Pancreas (tissue), 10 donors: ENCODE measurements around the gene NTHL1. TPM values are rescaled to one million over a fixed set of nuclear protein-coding genes. Genes with fewer than 3 reads are reported as not detected.

ENCODE experiments used
- ATAC-seq, 4 donors: fragments of 200-7000 bp; cut with Tn5 transposase; one replicate each; pipeline versions ENCODE4 v1.8.0 to v1.9.1; 2020; ENCODE audit warnings: mild to moderate bottlenecking in 4 of 4, moderate library complexity in 4 of 4
- DNase-seq, 6 donors: peaks; one replicate each; pipeline ENCODE4 v3.0.0-alpha.2; 2020
- FAIRE-seq: peaks from 2 replicates; lab custom pipeline; 2012; peaks lifted over from hg19 to GRCh38; lab: Jason Lieb, UNC
- H3K27ac ChIP-seq, 4 donors: fragments of 200-600 bp; sonication (generic); 1 replicate in 3 of 4; 2 replicates in 1 of 4; pipeline versions ENCODE4 v1.5.0 to v1.8.0; 2020
- H3K27me3 ChIP-seq, 4 donors: fragments of 200-600 bp; one replicate each; pipeline ENCODE4 v1.8.0; 2021
- H3K36me3 ChIP-seq, 3 donors: fragments of 200-600 bp; sonication (generic) in 1 of 3; one replicate each; pipeline versions ENCODE4 v1.5.0 to v1.8.0; 2020 to 2021
- H3K4me1 ChIP-seq, 3 donors: fragments of 200-600 bp; one replicate each; pipeline ENCODE4 v1.8.0; 2021
- H3K4me3 ChIP-seq, 4 donors: fragments of 200-600 bp; sonication (generic) in 2 of 4; one replicate each; pipeline versions ENCODE4 v1.5.0 to v1.8.0; 2020 to 2021
- H3K9me3 ChIP-seq, 4 donors: fragments of 200-600 bp; one replicate each; pipeline ENCODE4 v1.8.0; 2021
- CTCF ChIP-seq, 4 donors: fragments of 200-600 bp; sonication (generic) in 3 of 4; IDR thresholded peaks; one replicate each; pipeline versions ENCODE4 v1.5.0 to v1.8.0; 2021; ENCODE audit warnings: antibody characterized with exemption in 4 of 4
- WGBS, 2 donors: extraction: QIAGEN DNeasy Blood & Tissue Kit; methylation state at CpG; one replicate each; pipeline ENCODE4 v1.1.7; 2013; 5-methylcytosine and 5-hydroxymethylcytosine counted together
- intact Hi-C, 3 donors: fragments of 100-400 bp; cut with DNase I; formaldehyde crosslinking; loops; one replicate each; pipeline versions ENCODE4 v1.11.1 to v1.14.2; 2022
- polyA plus RNA-seq, 2 donors: library from polyadenylated mRNA; stranded (reverse); fragments of 200-250 nt; gene quantifications; one replicate each; pipeline ENCODE4 v1.2.3, GENCODE V29; 2013
- total RNA-seq, 6 donors: library from RNA; stranded (reverse); fragmentation: NEBNext Ultra II Directional in 4 of 6; extraction: Animal tissue kit (Norgen Biotek cat#: 25700) in 4 of 6; gene quantifications; one replicate each; pipeline versions ENCODE4 v1.2.1 to v1.2.4, GENCODE V29; 2021 to 2023
- donor health status: healthy with polysubstance abuse.
- donor health status: DM: no; HTN: no; CAD: no; lungs with moderate emphysema.
- donor health status: DM: no; HTN: no; CAD: no.
- donor health status: control.
- donor health status: control.
- donor health status: Bipolar disorder and iron deficiency.
- donor health status: DM: yes; HTN: yes; CAD: no.
- donor health status: DM: no; HTN: no; CAD: no.
- donor health status: DM: no; HTN: no; CAD: no.
- donor health status: DM: yes; HTN: yes; CAD: no.

The NTHL1 gene
- total and polyA plus RNA-seq, 8 donors: 5.2 to 22.8 (median 8.9) TPM

GRCh38 chr16:2032285-2033056, 15.2 kb downstream of the NTHL1 start:
- WGBS, 2 donors: 79 to 87% methylated on average over 11 to 15 of the region's 15 CpGs
- Histone ChIP-seq H3K4me3 (no peak overlapping the region), H3K27me3 (no peaks in the 10 kb centered on the region), H3K36me3 (no peaks in the 10 kb centered on the region), H3K4me1 (no peaks in the 10 kb centered on the region), H3K27ac (peak overlapping the region; percentile 20 to 70 (median 54)), H3K9me3 (no peaks in the 10 kb centered on the region)
- ATAC-seq (no peak), FAIRE-seq (no peak), DNase-seq (peak in 2 of 6 donors; percentile 38 to 63)
- TF ChIP-seq CTCF (IDR thresholded peaks at IDR 0.05): no peak
- intact Hi-C loops: no loop called here

GRCh38 chr16:2031081-2031577, 16.5 kb downstream of the NTHL1 start:
- 78 to 87% methylated on average over 10 to 11 of the region's 11 CpGs for WGBS, 2 donors
- Histone ChIP-seq H3K4me3 (no peak overlapping the region), H3K27me3 (no peaks in the 10 kb centered on the region), H3K27ac (no peak overlapping the region), H3K4me1 (no peaks in the 10 kb centered on the region), H3K9me3 (no peaks in the 10 kb centered on the region), H3K36me3 (no peaks in the 10 kb centered on the region)
- intact Hi-C loops: no loop called here
- TF ChIP-seq CTCF (IDR thresholded peaks at IDR 0.05): no peak
- no peak for FAIRE-seq
- ATAC-seq: no peak
- DNase-seq: peak in 1 of 6 donors; percentile 34

GRCh38 chr16:2030036-2030435, 17.6 kb downstream of the NTHL1 start:
- WGBS, 2 donors: 87 to 93% methylated on average over 11 of the region's 11 CpGs
- peak in 1 of 6 donors; percentile 26 for DNase-seq
- H3K27ac ChIP-seq: no peak overlapping the region

GRCh38 chr16:2029350-2029749, 18.3 kb downstream of the NTHL1 start:
- 88 to 94% methylated on average over 21 to 22 of the region's 22 CpGs for WGBS, 2 donors
- Histone ChIP-seq H3K27ac (no peak overlapping the region), H3K36me3 (no peaks in the 10 kb centered on the region), H3K27me3 (no peaks in the 10 kb centered on the region), H3K9me3 (no peaks in the 10 kb centered on the region), H3K4me3 (no peak overlapping the region), H3K4me1 (no peaks in the 10 kb centered on the region)
- TF ChIP-seq CTCF (IDR thresholded peaks at IDR 0.05): no peak
- peak in 2 of 6 donors; percentile 39 to 73 for DNase-seq
- no peak for FAIRE-seq
- intact Hi-C loops: loop anchor here in 1 of 3 donors (5.0 kb wide), 1 partner anchor 113 kb away; no protein-coding TSS in a partner anchor
- no peak for ATAC-seq

More at GRCh38 chr16:2030036-2030435, 17.6 kb downstream of the NTHL1 start:
- FAIRE-seq (no peak), ATAC-seq (no peak)
- Histone ChIP-seq H3K4me3 (no peak overlapping the region), H3K36me3 (no peaks in the 10 kb centered on the region), H3K9me3 (no peaks in the 10 kb centered on the region), H3K4me1 (no peaks in the 10 kb centered on the region), H3K27me3 (no peaks in the 10 kb centered on the region)
- no peak for TF ChIP-seq CTCF (IDR thresholded peaks at IDR 0.05)
- intact Hi-C loops: no loop called here
